Measurements from ENCODE around the gene ALG5. TPM values are rescaled to one million over a fixed set of nuclear protein-coding genes. Genes with fewer than 3 reads are reported as not detected.

The ALG5 gene
- total RNA-seq = 28.3 and 35.4 TPM in 2 replicates

GRCh38 chr13:36999054-36999714, at the start of gene ALG5:
TSS of gene ALG5 (minus strand) at chr13:36999340. CDS start at chr13:36999300, 40 bp downstream.

GRCh38 chr13:36919833-36920615, 79.1 kb downstream of the ALG5 start, which contains the start of gene SMAD9:
TSS of gene SMAD9 (minus strand) at chr13:36920238. CDS start at chr13:36879689, 40,549 bp downstream.

Other genes starting within 250 kb of the ALG5 start
- gene RFXAP, start 180.1 kb downstream of the ALG5 start, total RNA-seq = 1.1 and 2.6 TPM in 2 replicates
- 2.3 and 9.6 TPM in 2 replicates for gene SMAD9, start 79.1 kb downstream of the ALG5 start, total RNA-seq
- gene EXOSC8, start 1.4 kb upstream of the ALG5 start, total RNA-seq = 25.6 and 27.3 TPM in 2 replicates
- 25.9 and 57.1 TPM in 2 replicates for gene SUPT20H, start 60.3 kb upstream of the ALG5 start, total RNA-seq
- not detected in 2 replicates for gene CSNK1A1L, start 106.3 kb upstream of the ALG5 start, total RNA-seq

All from bladder microvascular endothelial cell (primary cell).